HepG2 (cell line): ENCODE measurements around the gene TUBA4B. TPM values are rescaled to one million over a fixed set of nuclear protein-coding genes. Genes with fewer than 3 reads are reported as not detected.
A peak's percentile ranks its signal among the peaks of the same experiment; 100 is the strongest.

Experiments
- DZIP1 ChIP-seq: sonication (generic); formaldehyde crosslinking; IDR thresholded peaks from 2 replicates; pipeline ENCODE4 v1.5.0; 2020; ENCODE audit warnings: mild to moderate bottlenecking, missing genetic modification reagents
- HOXA5 ChIP-seq: sonication (generic); formaldehyde crosslinking; IDR thresholded peaks from 2 replicates; pipeline ENCODE4 v1.4.0; 2020; ENCODE audit warnings: missing genetic modification reagents
- KDM5B ChIP-seq: sonication (generic); formaldehyde crosslinking; IDR thresholded peaks from 2 replicates; pipeline ENCODE4 v1.4.0; 2020; ENCODE audit warnings: missing genetic modification reagents, mild to moderate bottlenecking, borderline replicate concordance
- KLF13 ChIP-seq: sonication (generic); formaldehyde crosslinking; IDR thresholded peaks from 2 replicates; pipeline ENCODE4 v1.4.0; 2020; ENCODE audit warnings: mild to moderate bottlenecking, missing genetic modification reagents
- KMT2B ChIP-seq: IDR thresholded peaks from 2 replicates; pipeline ENCODE4 v1.6.1; 2016; ENCODE audit warnings: missing genetic modification reagents, missing compliant biosample characterization
- MXD1 ChIP-seq: sonication (generic); formaldehyde crosslinking; IDR thresholded peaks from 2 replicates; pipeline ENCODE4 v1.4.0; 2020; ENCODE audit warnings: mild to moderate bottlenecking, missing genetic modification reagents
- SALL2 ChIP-seq: sonication (generic); formaldehyde crosslinking; IDR thresholded peaks from 2 replicates; pipeline ENCODE4 v1.8.1; 2023; ENCODE audit warnings: mild to moderate bottlenecking, missing genetic modification reagents, inconsistent platforms
- SMARCC2 ChIP-seq: fragments of 450-650 bp; IDR thresholded peaks from 2 replicates; pipeline ENCODE4 v1.6.1; 2017; ENCODE audit warnings: antibody characterized with exemption, mild to moderate bottlenecking
- SOX6 ChIP-seq, 2 experiments: fragments of 450-650 bp in 1 of 2; sonication (generic) in 1 of 2; formaldehyde crosslinking in 1 of 2; IDR thresholded peaks; 2 replicates each; pipeline versions ENCODE4 v1.4.0 to v1.6.1; 2017 to 2020; ENCODE audit warnings: antibody characterized with exemption in 1 of 2, mild to moderate bottlenecking in 1 of 2, missing genetic modification reagents in 1 of 2
- THYN1 ChIP-seq: sonication (generic); formaldehyde crosslinking; IDR thresholded peaks from 2 replicates; pipeline ENCODE4 v1.8.1; 2023; ENCODE audit warnings: low read depth, mild to moderate bottlenecking, moderate library complexity, missing genetic modification reagents, borderline replicate concordance
- YEATS4 ChIP-seq: sonication (generic); formaldehyde crosslinking; IDR thresholded peaks from 2 replicates; pipeline ENCODE4 v1.4.0; 2020; ENCODE audit warnings: missing genetic modification reagents, borderline replicate concordance
- ZNF207 ChIP-seq: fragments of 450-650 bp; IDR thresholded peaks from 2 replicates; pipeline ENCODE4 v1.6.1; 2016; ENCODE audit warnings: antibody characterized with exemption, borderline replicate concordance
- ZNF354B ChIP-seq: sonication (generic); formaldehyde crosslinking; IDR thresholded peaks from 2 replicates; pipeline ENCODE4 v1.8.0; 2022; ENCODE audit warnings: mild to moderate bottlenecking, missing genetic modification reagents
- ZNF619 ChIP-seq: sonication (generic); formaldehyde crosslinking; IDR thresholded peaks from 2 replicates; pipeline ENCODE4 v1.4.0; 2020; ENCODE audit warnings: mild to moderate bottlenecking, missing genetic modification reagents
- ZNF772 ChIP-seq: sonication (generic); formaldehyde crosslinking; IDR thresholded peaks from 2 replicates; pipeline ENCODE4 v1.5.0; 2020; ENCODE audit warnings: mild to moderate bottlenecking, missing genetic modification reagents
- polyA plus RNA-seq, 8 experiments: library from polyadenylated mRNA; depleted of rRNA in 3 of 8; stranded (reverse) in 7 of 8; unstranded in 1 of 8; fragments of >200 nt; fragmentation: Illumina TruSeq in 4 of 8; extraction: Trizol in 4 of 8; gene quantifications; 2 replicates each; pipeline versions ENCODE4 v1.2.1 to v1.2.3, GENCODE V29; 2011 to 2016; ENCODE audit warnings: low read depth in 4 of 8, missing spikeins in 1 of 8, mixed read lengths in 1 of 8; ENCODE audit not compliant: insufficient read depth in 1 of 8
- total RNA-seq, 5 experiments: library from RNA; depleted of rRNA; stranded (reverse); fragments of >200 nt; fragmentation: Illumina TruSeq; extraction: Trizol; gene quantifications; 2 replicates each; pipeline ENCODE4 v1.2.3, GENCODE V29; 2016; ENCODE audit warnings: low read depth in 1 of 5
- TF ChIP-seq, protein P1 (sequence below): sonication (generic); formaldehyde crosslinking; IDR thresholded peaks from 2 replicates; pipeline ENCODE4 v1.9.0; 2021; ENCODE audit warnings: missing genetic modification reagents, mild to moderate bottlenecking, borderline replicate concordance
- TF ChIP-seq, protein P2 (sequence below): sonication (generic); formaldehyde crosslinking; IDR thresholded peaks from 2 replicates; pipeline ENCODE4 v1.5.0; 2020; ENCODE audit warnings: missing genetic modification reagents
- TF ChIP-seq, protein P3 (sequence below): sonication (generic); formaldehyde crosslinking; IDR thresholded peaks from 2 replicates; pipeline ENCODE4 v1.5.0; 2020; ENCODE audit warnings: missing genetic modification reagents, mild to moderate bottlenecking, borderline replicate concordance

The TUBA4B gene
- total and polyA plus RNA-seq, 2 of the 13 experiments (the other 11 are each of a cell fraction or from before 2014, with no cell fraction given): 0.18 to 0.22 TPM

GRCh38 chr2:219279151-219279915, 26.3 kb downstream of the TUBA4B start, which contains the start of gene DNAJB2 (continued):
- TF ChIP-seq, protein P1, sequence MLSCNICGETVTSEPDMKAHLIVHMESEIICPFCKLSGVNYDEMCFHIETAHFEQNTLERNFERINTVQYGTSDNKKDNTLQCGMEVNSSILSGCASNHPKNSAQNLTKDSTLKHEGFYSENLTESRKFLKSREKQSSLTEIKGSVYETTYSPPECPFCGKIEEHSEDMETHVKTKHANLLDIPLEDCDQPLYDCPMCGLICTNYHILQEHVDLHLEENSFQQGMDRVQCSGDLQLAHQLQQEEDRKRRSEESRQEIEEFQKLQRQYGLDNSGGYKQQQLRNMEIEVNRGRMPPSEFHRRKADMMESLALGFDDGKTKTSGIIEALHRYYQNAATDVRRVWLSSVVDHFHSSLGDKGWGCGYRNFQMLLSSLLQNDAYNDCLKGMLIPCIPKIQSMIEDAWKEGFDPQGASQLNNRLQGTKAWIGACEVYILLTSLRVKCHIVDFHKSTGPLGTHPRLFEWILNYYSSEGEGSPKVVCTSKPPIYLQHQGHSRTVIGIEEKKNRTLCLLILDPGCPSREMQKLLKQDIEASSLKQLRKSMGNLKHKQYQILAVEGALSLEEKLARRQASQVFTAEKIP (CRISPR knock-in tag): no peak
- no peak for TF ChIP-seq KLF13 (CRISPR knock-in tag)
- no peak for TF ChIP-seq ZNF207
- TF ChIP-seq YEATS4 (CRISPR knock-in tag): peak; percentile 92
- peak; percentile 67 for TF ChIP-seq ZNF772 (CRISPR knock-in tag)
- TF ChIP-seq, protein P2, sequence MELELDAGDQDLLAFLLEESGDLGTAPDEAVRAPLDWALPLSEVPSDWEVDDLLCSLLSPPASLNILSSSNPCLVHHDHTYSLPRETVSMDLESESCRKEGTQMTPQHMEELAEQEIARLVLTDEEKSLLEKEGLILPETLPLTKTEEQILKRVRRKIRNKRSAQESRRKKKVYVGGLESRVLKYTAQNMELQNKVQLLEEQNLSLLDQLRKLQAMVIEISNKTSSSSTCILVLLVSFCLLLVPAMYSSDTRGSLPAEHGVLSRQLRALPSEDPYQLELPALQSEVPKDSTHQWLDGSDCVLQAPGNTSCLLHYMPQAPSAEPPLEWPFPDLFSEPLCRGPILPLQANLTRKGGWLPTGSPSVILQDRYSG (CRISPR knock-in tag): no peak
- TF ChIP-seq SMARCC2: no peak
- TF ChIP-seq KMT2B (CRISPR knock-in tag): peak; percentile 70
- peak; percentile 77; the same call in 1 of the 2 replicates for TF ChIP-seq MXD1
- no peak for TF ChIP-seq ZNF619 (CRISPR knock-in tag)
- TF ChIP-seq SOX6 (IDR thresholded peaks at IDR 0.05): no peak
- TF ChIP-seq SOX6 (CRISPR knock-in tag; IDR thresholded peaks at IDR 0.05): peak; percentile 52; the same call in 1 of the 2 replicates
- peak; percentile 86 for TF ChIP-seq HOXA5 (CRISPR knock-in tag)
- peak; percentile 32; the same call in 1 of the 2 replicates for TF ChIP-seq DZIP1 (CRISPR knock-in tag)
- TF ChIP-seq, protein P3, sequence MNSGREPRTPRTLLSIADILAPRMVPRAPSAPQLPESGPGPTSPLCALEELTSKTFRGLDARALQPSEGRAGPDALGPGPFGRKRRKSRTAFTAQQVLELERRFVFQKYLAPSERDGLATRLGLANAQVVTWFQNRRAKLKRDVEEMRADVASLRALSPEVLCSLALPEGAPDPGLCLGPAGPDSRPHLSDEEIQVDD (CRISPR knock-in tag): no peak
- TF ChIP-seq SALL2: peak; percentile 95
- TF ChIP-seq KDM5B: peak; percentile 78; the same call in 1 of the 2 replicates
- no peak for TF ChIP-seq ZNF354B (CRISPR knock-in tag)
- TF ChIP-seq THYN1 (CRISPR knock-in tag): no peak
